ENCODE data around the gene MAML2.

MAML2 gene

DNA sequence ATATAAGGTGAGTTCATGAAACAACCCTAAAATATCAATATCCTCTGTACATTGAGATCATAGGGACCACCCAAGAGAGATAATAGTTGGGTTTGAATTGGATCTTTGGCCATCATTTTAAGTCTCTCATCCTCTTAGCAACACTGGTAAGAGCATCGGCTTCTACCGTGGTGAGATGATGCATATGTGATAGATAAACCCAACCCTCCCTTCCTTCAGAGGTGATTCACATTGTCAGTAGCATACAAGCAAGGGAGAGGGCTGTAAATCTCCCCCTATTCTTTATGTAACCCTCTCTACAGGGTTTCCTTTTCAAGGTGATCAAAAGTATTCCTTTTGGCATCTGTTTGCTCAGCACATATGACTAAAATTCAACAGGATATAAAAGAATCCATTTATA, 316.7 kb downstream of the MAML2 start:
- DNase-seq (ENCODE audit: low read depth): no peak
- TF ChIP-seq, protein P1, sequence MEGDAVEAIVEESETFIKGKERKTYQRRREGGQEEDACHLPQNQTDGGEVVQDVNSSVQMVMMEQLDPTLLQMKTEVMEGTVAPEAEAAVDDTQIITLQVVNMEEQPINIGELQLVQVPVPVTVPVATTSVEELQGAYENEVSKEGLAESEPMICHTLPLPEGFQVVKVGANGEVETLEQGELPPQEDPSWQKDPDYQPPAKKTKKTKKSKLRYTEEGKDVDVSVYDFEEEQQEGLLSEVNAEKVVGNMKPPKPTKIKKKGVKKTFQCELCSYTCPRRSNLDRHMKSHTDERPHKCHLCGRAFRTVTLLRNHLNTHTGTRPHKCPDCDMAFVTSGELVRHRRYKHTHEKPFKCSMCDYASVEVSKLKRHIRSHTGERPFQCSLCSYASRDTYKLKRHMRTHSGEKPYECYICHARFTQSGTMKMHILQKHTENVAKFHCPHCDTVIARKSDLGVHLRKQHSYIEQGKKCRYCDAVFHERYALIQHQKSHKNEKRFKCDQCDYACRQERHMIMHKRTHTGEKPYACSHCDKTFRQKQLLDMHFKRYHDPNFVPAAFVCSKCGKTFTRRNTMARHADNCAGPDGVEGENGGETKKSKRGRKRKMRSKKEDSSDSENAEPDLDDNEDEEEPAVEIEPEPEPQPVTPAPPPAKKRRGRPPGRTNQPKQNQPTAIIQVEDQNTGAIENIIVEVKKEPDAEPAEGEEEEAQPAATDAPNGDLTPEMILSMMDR (conservative IDR thresholded peaks at IDR 0.05; ENCODE audit: low read length): no peak
- H3K4me3 ChIP-seq (ENCODE audit: low read length): no peak overlapping the region

DNA sequence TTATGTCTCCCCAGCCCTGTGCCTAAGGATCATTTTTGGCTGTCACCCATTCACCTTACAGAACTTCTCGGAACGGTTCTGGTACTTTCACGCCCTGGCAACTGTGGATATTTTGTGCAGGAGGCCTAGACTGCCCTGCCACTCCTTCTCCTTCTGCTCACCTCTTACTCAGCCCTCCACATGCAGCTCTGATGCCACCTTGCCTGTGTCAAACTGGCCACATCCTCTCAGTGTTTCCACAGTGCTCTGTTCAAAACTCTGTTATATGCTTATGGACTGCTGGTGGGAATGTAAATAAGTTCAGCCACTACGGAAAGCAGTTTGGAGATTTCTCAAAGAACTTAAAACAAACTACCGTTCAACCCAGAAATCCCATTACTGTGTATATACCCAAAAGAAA, 318.3 kb downstream of the MAML2 start:
- TF ChIP-seq, protein P1 (conservative IDR thresholded peaks at IDR 0.05; ENCODE audit: low read length): no peak
- no peak for DNase-seq (ENCODE audit: low read depth)
- no peak overlapping the region for H3K4me3 ChIP-seq (ENCODE audit: low read length)

DNA sequence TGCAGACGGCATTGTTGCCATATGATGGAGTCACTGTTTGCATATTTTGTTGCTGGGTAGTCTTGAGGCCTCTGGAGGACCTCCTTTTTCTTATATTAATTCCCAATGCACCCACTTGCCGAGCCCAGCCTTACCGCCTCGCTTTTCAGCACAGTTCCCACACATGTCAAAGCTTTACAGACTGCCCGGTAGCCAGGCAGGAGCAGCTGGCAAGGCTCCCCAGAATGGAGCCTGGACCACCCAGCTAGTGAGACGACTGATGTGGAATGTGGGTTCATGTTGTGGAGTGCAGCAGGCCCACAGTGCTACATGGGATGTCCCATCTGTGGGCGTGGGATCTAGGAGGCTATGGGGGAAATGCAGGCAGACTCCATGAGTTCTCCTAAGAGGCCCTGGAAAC, 319.7 kb downstream of the MAML2 start:
- TF ChIP-seq, protein P1 (conservative IDR thresholded peaks at IDR 0.05; ENCODE audit: low read length): no peak
- no peak overlapping the region for H3K4me3 ChIP-seq (ENCODE audit: low read length)
- DNase-seq (ENCODE audit: low read depth): no peak

DNA sequence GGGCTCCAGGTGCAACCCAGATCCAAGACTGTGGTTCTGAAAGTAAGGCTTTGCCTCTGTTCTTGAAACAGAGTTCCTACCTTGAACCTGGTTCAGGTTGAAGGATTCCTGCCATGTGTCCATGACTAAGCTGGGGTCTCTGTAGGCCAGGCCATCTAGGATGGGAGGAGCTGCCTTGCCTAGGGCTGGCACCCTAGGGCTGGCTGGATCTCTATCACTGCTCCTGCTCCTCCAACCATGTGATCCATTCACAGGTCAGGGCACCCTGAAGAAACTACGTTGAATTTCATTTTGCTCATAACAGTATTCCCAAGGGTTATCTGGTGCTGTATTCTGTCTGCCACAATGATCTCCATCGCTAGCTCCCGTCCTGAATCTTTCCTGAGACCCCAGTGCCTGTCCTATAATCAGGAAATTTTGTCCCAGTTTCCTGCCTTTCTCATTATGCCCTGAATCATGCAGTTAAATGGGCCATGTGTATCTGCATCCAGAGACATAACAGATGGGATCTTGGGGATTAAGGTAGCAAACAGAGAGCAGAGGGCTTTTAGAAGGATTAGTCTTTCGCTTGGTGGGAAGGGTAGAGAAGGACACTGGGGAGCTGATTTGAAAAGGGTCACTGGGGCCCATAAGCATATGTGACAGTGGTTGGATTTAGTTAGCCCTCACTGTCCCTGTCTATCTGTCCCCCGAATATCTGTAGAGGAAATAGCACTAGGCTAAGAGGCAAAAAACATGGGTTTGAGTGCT, 320.9 kb downstream of the MAML2 start:
- H3K4me3 ChIP-seq (ENCODE audit: low read length): no peak overlapping the region
- DNase-seq (ENCODE audit: low read depth): no peak
- TF ChIP-seq, protein P1 (conservative IDR thresholded peaks at IDR 0.05; ENCODE audit: low read length): no peak

DNA sequence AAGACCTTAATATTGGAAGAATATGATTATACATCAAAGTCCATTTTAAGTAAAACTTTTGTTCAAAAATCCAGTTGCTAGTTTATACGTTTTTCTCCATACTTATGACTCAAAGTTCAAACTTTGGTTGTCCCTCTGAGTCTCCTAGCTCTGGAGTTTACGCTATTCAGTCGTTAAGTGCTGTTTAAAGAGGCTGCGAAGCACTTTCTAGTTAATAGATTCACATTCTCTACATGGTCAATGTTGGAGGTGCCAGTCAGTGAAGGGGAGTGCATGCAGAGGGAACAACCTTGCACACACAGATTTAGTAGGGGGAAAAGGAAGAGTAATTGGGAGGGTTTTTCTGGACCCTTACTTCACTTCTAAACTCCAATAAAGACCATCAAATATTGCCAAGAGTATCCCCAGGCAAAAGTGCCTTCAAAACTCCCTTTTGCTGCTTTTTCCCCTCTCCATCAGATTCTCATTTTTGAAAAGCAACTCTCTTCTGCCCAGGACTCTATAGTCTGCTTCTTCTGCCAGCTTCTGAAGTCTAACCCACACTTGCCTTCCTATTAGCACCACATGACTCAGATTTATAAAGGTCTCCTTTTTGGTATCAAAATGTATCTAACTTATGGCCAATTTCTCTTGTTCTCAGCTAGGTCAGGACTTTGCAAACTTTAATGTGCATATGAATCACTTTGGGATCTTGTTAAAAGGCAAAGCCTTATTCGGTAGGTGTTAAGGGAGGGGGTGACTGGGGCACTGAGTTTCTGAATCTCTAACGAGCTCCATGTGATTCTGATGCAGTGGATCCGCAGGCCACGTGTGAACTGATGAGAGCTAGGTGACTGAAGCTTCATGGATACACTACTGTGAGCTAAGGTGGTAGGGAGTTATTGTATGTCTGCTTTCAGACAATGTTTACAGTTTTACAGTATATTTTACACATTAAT, 322.9 kb downstream of the MAML2 start:
- no peak overlapping the region for H3K4me3 ChIP-seq (ENCODE audit: low read length)
- no peak for DNase-seq (ENCODE audit: low read depth)
- TF ChIP-seq, protein P1 (conservative IDR thresholded peaks at IDR 0.05; ENCODE audit: low read length): no peak

DNA sequence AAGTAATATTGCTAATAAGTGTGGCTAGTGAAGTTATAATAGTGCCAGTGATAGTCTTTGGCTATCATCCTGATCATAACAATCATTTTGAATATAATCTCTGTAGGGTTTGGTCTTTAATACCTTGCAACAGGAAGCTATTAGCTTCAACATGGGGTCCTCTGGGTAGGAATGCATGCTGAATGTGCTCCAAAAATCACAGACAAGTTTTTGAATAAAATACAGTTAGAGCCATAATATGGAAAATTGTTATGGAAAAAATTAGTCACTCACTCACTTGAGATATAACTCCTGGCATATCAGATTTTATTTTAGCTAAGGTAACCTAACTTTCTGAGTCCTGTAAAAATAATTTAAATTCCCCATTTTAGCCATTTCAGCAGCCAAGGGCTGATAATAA, 323.7 kb downstream of the MAML2 start:
- TF ChIP-seq, protein P1 (conservative IDR thresholded peaks at IDR 0.05; ENCODE audit: low read length): no peak
- no peak for DNase-seq (ENCODE audit: low read depth)
- no peak overlapping the region for H3K4me3 ChIP-seq (ENCODE audit: low read length)

All from AG10803 (cell line).